ENCODE results near the gene BAMBI. TPM values are rescaled to one million over a fixed set of nuclear protein-coding genes. Genes with fewer than 3 reads are reported as not detected.

The BAMBI gene
- total and polyA plus RNA-seq, 7 donors, result 0.44 to 2.9 (median 0.99) TPM

GRCh38 chr10:28714401-28715053, 37.2 kb downstream of the BAMBI start:
- no peak overlapping the region for H3K27ac ChIP-seq
- WGBS, 3 donors, result 58 to 67% (median 60%) methylated on average over 7 of the region's 7 CpGs

DNA sequence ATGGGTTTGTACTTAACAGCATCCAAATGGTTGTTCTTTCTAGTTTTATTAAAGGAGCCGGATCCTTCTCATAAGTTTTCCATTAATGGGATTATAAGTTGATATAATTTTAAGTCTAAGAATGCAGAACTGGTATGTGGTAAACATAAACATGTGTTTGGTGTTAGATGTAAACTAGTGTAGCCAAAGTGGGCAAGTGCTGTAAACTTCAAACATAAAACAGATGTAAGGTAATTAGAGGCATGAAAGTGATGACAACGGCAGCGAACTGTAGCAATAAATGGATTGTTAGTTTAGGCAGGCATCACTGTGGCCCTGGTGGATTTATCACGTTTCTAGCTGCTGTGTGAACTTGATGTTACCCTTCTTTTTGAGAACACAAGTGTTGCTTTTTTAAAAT, 37.9 kb downstream of the BAMBI start:
- ATAC-seq (no peak), DNase-seq (no peak)
- H3K9me3 ChIP-seq, result no peaks in the 10 kb centered on the region
- no peak overlapping the region for H3K4me3 ChIP-seq
- H3K27me3 ChIP-seq (ENCODE audit: insufficient read depth in 3 of 3, low read length in 2 of 3), result no peaks in the 10 kb centered on the region
- no peak overlapping the region for H3K27ac ChIP-seq
- TF ChIP-seq CTCF (IDR thresholded peaks at IDR 0.05), result no peak
- no peaks in the 10 kb centered on the region for H3K4me1 ChIP-seq
- WGBS, 3 donors, result 34 to 38% (median 35%) methylated on average over 4 of the region's 4 CpGs
- H3K36me3 ChIP-seq (ENCODE audit: insufficient read depth in 1 of 2, low read depth in 1 of 2), result no peaks in the 10 kb centered on the region
- intact Hi-C loops (cut with DNase I), result no loop called here

More at GRCh38 chr10:28714401-28715053, 37.2 kb downstream of the BAMBI start:
- Histone ChIP-seq H3K9me3 (no peaks in the 10 kb centered on the region), H3K4me3 (no peak overlapping the region), H3K4me1 (no peaks in the 10 kb centered on the region), H3K36me3 (ENCODE audit: insufficient read depth in 1 of 2, low read depth in 1 of 2) (no peaks in the 10 kb centered on the region), H3K27me3 (ENCODE audit: insufficient read depth in 3 of 3, low read length in 2 of 3) (no peaks in the 10 kb centered on the region)
- intact Hi-C loops (cut with DNase I), result no loop called here
- ATAC-seq, result no peak
- DNase-seq, result no peak
- no peak for TF ChIP-seq CTCF (IDR thresholded peaks at IDR 0.05)

- TF ChIP-seq CTCF (IDR thresholded peaks at IDR 0.05), result no peak
- H3K4me3 ChIP-seq, result no peak overlapping the region
- H3K27ac ChIP-seq, result no peak overlapping the region
- H3K27me3 ChIP-seq (ENCODE audit: insufficient read depth in 3 of 3, low read length in 2 of 3), result no peaks in the 10 kb centered on the region
- 79 to 93% (median 82%) methylated on average over 2 of the region's 2 CpGs for WGBS, 3 donors
- H3K36me3 ChIP-seq (ENCODE audit: insufficient read depth in 1 of 2, low read depth in 1 of 2), result no peaks in the 10 kb centered on the region
- H3K9me3 ChIP-seq, result no peaks in the 10 kb centered on the region
- ATAC-seq (no peak), DNase-seq (no peak)
- no peaks in the 10 kb centered on the region for H3K4me1 ChIP-seq
- intact Hi-C loops (cut with DNase I), result no loop called here
These were observed 38.4 kb downstream of the BAMBI start for GRCh38 chr10:28715757-28716156.

DNA sequence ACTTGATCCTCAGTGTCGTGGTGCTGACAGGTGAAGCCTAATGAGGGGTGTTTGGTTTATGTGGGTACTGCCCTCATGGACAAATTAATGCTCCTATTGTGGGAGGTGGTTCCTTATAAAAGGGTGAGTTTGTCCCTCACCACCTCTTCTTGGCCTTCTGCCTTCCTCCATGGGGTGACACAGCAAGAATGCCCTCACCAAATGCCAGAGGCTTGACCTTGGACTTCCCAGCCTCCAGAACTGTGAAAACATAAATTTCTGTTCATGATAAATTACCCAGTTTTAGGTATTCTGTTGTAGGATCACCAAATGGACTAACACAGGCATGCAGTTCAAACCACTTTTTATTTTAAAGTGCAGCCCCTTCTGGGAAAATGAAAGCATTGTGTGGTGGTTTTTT, 39.4 kb downstream of the BAMBI start:
- TF ChIP-seq CTCF (IDR thresholded peaks at IDR 0.05), result no peak
- no peaks in the 10 kb centered on the region for H3K4me1 ChIP-seq
- no peaks in the 10 kb centered on the region for H3K9me3 ChIP-seq
- H3K36me3 ChIP-seq (ENCODE audit: insufficient read depth in 1 of 2, low read depth in 1 of 2), result no peaks in the 10 kb centered on the region
- DNase-seq (no peak), ATAC-seq (no peak)
- WGBS, 3 donors, result 57 to 85% (median 68%) methylated on average over 1 of the region's 1 CpG
- no peak overlapping the region for H3K4me3 ChIP-seq
- H3K27me3 ChIP-seq (ENCODE audit: insufficient read depth in 3 of 3, low read length in 2 of 3), result no peaks in the 10 kb centered on the region
- intact Hi-C loops (cut with DNase I), result no loop called here
- H3K27ac ChIP-seq, result no peak overlapping the region

- DNase-seq (no peak), ATAC-seq (no peak)
- Histone ChIP-seq H3K9me3 (no peaks in the 10 kb centered on the region), H3K4me1 (no peaks in the 10 kb centered on the region), H3K4me3 (no peak overlapping the region), H3K36me3 (ENCODE audit: insufficient read depth in 1 of 2, low read depth in 1 of 2) (no peaks in the 10 kb centered on the region), H3K27me3 (ENCODE audit: insufficient read depth in 3 of 3, low read length in 2 of 3) (no peaks in the 10 kb centered on the region), H3K27ac (no peak overlapping the region)
- intact Hi-C loops (cut with DNase I), result no loop called here
- TF ChIP-seq CTCF (IDR thresholded peaks at IDR 0.05), result no peak
- 70 to 83% (median 70%) methylated on average over 3 of the region's 3 CpGs for WGBS, 3 donors
These were observed 40.4 kb downstream of the BAMBI start for GRCh38 chr10:28717656-28718201.
